Measurements from ENCODE around the gene PLOD1.
"Not testable (repeated sequence)": the region's sequence is repeated elsewhere in the genome, so short reads cannot be mapped to it uniquely, and the experiment has no call there.

PLOD1 gene

GRCh38 chr1:11939794-11940193 is 5.3 kb downstream of the PLOD1 start:
- not testable (repeated sequence) for DNase-seq

GRCh38 chr1:11940260-11940921 is 5.9 kb downstream of the PLOD1 start:
- DNase-seq, result peak in 11 of 14 donors; percentile 9 to 69 (median 47)

- no peak for DNase-seq
Observed at GRCh38 chr1:11942280-11942679, 7.8 kb downstream of the PLOD1 start.

GRCh38 chr1:11943619-11944018 is 9.1 kb downstream of the PLOD1 start:
- peak in 2 of 14 donors; percentile 21 to 93 for DNase-seq

- no peak for DNase-seq
Observed at GRCh38 chr1:11944358-11944931, 9.9 kb downstream of the PLOD1 start.

GRCh38 chr1:11946647-11947046 is 12.1 kb downstream of the PLOD1 start:
- DNase-seq, result no peak

GRCh38 chr1:11948822-11949458 is 14.4 kb downstream of the PLOD1 start:
- DNase-seq, result no peak

GRCh38 chr1:11951901-11952300 is 17.4 kb downstream of the PLOD1 start:
- peak in 4 of 14 donors; percentile 11 to 98 (median 46) for DNase-seq

GRCh38 chr1:11952455-11953109 is 18.1 kb downstream of the PLOD1 start:
- DNase-seq, result peak in 3 of 14 donors; percentile 5 to 53 (median 17)

- DNase-seq, result no peak
Observed at GRCh38 chr1:11955221-11955620, 20.7 kb downstream of the PLOD1 start.

- no peak for DNase-seq
Observed at GRCh38 chr1:11957398-11957797, 22.9 kb downstream of the PLOD1 start.

GRCh38 chr1:11957897-11958296 is 23.4 kb downstream of the PLOD1 start:
- no peak for DNase-seq

GRCh38 chr1:11960276-11960675 is 25.8 kb downstream of the PLOD1 start:
- DNase-seq, result no peak

GRCh38 chr1:11960715-11961114 is 26.2 kb downstream of the PLOD1 start:
- DNase-seq, result peak in 1 of 14 donors; percentile 20

- DNase-seq, result peak in 4 of 14 donors; percentile 2 to 36 (median 24)
Observed at GRCh38 chr1:11961230-11961629, 26.7 kb downstream of the PLOD1 start.

GRCh38 chr1:11963622-11964021 is 29.1 kb downstream of the PLOD1 start:
- no peak for DNase-seq

GRCh38 chr1:11964656-11965055 is 30.1 kb downstream of the PLOD1 start:
- no peak for DNase-seq

- peak in 3 of 14 donors; percentile 1 to 52 (median 9) for DNase-seq
Observed at GRCh38 chr1:11967028-11967547, 32.6 kb downstream of the PLOD1 start.

- DNase-seq, result no peak
Observed at GRCh38 chr1:11970441-11971185, 36.1 kb downstream of the PLOD1 start.

GRCh38 chr1:11977625-11978024 is 43.1 kb downstream of the PLOD1 start:
- no peak for DNase-seq

- no peak for DNase-seq
Observed at GRCh38 chr1:11978301-11978700, 43.8 kb downstream of the PLOD1 start.
